ENCODE measurements around the gene IPP.
A peak's percentile ranks its signal among the peaks of the same experiment; 100 is the strongest.
"Not testable (repeated sequence)": the region's sequence is repeated elsewhere in the genome, so short reads cannot be mapped to it uniquely, and the experiment has no call there.

IPP gene

GRCh38 chr1:45684402-45684801 lies 66.1 kb downstream of the IPP start:
- no peak for DNase-seq (ENCODE audit: low spot score)

DNA sequence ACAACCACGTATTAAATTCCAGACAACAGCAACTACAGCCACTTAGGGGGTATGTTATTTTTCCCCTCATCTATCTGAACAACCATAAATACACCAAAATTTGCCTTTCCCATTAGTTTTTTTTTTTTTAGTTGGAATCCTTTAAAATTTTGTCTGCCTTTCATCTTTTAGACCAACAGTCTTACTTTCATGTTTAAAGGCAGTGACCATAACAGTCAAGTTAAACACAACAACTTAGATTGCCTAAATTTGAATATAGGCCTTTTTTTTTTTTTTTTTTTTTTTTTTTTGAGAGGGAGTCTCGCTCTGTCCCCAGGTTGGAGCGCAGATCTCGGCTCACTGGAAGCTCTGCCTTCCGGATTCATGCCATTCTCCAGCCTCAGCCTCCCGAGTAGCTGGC lies 67.5 kb downstream of the IPP start:
- no peak for DNase-seq (ENCODE audit: low spot score)

- DNase-seq (ENCODE audit: low spot score), result no peak
Observed at GRCh38 chr1:45679123-45679522, 71.3 kb downstream of the IPP start.

- no peak for DNase-seq (ENCODE audit: low spot score)
Observed at GRCh38 chr1:45678489-45678888, 72.0 kb downstream of the IPP start.

- DNase-seq (ENCODE audit: low spot score), result no peak
Observed at GRCh38 chr1:45677751-45678245, 72.7 kb downstream of the IPP start.

- DNase-seq (ENCODE audit: low spot score), result not testable (repeated sequence)
Observed at GRCh38 chr1:45676553-45676952, 73.9 kb downstream of the IPP start.

DNA sequence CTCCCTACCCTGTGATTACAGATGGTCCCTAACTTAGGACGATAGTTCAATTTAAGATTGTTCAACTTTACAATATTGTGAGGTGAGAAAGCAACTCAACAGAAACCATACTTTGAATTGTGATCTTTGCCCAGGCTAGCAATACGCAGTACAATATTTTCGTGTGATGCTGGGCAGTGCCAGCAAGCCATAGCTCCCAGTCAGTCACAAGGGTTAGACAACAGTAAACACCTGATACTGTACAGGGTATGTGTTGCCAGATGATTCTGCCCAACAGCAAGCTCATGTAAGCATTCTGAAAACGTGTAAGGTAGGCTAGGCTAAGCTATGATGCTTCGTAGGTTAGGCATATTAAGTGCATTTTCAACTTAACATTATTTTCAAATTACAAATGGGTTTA lies 76.0 kb downstream of the IPP start:
- no peak for DNase-seq (ENCODE audit: low spot score)

GRCh38 chr1:45673956-45674355 lies 76.5 kb downstream of the IPP start:
- no peak for DNase-seq (ENCODE audit: low spot score)

DNA sequence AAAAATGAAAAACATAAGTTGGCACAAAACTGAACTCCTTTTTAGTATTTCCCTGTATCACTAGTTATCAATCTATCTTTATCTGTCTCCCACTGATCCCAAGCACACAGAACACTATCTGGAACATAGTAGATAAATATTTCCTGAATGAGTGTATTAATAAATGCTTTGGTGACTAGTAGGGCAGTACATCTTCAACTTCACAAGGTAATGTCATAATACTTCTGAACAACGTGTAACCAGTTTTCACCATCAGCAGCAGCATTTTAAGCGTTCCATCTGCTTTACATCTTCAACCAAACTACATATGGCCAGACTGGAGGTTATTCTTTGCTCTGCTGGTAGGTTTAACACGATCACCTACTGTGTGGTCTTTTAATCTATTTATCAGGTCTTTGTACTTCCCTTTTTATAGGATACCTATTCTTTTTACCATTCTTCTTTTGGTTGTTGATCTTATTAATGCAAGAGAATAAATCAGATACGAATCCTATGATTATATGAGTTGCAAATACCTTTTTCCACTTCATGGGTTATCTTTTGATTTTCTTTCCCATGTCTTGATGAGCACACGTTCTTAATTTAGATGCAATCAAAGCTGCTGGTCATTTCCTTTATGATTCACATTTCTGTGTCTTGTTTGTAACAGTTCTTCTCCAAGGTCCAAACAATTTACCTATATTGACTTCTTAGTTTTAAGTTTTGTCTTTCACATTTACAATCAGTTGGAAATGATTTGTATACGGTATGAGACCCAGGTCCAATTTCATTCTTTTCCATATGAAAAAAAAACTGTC lies 80.4 kb downstream of the IPP start:
- DNase-seq (ENCODE audit: low spot score), result no peak

DNA sequence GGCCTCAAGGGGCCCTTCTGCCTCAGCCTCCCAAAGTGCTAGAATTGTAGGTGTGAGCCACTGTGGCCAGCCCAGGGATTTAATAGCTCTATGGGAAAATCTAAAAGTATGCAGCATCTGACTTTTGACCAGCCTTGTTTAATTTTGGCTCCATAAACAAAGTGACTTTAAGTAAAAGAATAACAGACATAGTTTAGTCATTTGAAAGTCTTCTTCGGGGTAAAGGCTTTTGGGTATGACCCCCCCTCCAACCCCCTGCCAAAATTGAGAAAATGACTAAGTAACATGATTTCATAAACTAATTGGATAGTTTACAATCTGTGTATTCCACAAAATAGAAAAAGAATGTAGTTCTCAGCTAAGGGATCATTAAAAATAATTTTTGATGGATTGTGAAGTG lies 81.1 kb downstream of the IPP start:
- no peak for DNase-seq (ENCODE audit: low spot score)

DNA sequence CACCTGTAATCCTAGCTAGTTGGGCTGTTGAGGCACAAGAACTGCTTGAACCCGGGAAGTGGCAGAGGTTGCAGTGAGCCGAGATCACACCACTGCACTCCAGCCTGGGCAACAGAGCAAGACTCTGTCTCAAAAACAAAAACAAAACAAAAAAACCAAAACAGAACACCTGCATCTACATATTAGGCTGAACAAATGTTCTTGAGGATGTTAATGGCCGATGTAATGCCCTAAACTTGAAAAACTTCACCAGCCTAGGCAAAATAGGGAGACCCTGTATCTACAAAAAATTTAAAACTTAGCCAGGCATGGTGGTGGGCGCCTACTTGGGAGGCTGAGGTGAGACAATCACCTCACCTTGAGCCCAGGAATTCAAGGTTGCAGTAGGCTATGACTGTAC lies 81.9 kb downstream of the IPP start:
- DNase-seq (ENCODE audit: low spot score), result no peak

DNA sequence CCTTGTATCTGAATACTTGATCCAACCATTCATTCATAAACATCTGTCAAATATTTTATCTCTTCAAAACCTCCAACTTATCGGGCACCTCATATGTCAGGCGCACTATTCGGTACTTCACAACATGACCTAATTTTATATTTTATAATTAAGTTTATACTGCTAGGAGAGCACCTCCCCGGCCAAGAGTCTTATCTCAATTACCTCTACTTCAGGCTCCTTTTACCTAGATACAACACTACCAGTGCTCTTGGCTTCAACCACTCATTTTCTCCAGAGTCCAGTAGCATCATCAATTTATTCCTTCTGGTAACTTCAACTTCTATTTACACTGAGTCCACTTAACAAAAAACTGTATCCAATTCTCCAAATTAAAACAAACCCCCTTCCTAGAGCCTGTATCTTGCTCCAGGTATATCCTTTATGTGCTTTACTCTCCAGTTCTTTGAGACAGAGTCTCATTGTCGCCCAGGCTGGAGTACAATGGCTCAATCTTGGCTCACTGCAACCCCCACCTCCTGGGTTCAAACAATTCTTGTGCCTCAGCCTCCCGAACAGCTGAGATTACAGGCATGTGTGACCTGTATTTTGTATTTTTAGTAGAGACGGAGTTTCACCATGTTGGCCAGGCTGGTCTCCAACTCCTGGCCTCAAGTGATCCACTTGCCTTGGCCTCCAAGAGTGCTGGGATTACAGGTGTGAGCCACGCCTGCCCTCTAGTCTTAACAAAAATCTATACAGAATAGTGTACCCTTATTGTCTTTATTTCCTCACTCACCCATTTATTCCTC lies 82.9 kb downstream of the IPP start:
- DNase-seq (ENCODE audit: low spot score), result no peak

DNA sequence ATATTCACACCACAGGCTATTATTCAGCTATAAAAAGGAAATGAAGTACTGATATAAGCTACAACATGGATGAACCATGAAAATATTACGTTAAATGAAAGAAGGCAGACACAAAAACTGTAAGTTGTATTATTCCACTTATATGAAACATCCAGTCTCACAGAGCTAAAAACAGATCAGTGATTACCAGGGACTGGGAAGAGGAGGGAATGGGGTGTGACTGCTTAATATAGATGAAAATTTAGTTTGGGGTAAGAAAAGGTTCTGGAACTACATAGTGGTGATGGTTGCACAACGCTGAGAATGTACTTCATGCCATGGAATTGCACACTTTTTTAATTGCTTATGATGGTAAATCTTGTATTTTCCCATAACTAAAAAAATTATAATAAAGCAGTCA lies 83.6 kb downstream of the IPP start:
- DNase-seq (ENCODE audit: low spot score), result no peak

DNA sequence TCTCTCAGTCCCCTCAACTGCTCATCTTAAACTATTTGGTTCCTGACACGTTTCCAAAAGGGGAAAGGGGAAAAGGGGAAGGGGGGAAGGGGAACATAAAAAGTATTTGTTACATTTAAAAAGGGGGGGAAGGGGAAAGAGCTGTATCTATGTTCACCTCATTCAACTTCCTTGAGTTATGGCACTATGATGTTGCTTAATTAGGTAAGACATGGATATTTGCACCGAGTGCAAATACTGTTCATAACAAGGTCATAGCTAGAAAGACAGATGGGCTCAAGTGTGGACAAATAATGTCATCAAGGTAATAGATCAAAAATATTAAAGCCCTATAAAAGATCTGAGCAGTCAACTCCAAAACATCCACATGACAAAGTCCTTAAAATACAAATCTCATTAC lies 90.1 kb downstream of the IPP start:
- DNase-seq (ENCODE audit: low spot score), result no peak

DNA sequence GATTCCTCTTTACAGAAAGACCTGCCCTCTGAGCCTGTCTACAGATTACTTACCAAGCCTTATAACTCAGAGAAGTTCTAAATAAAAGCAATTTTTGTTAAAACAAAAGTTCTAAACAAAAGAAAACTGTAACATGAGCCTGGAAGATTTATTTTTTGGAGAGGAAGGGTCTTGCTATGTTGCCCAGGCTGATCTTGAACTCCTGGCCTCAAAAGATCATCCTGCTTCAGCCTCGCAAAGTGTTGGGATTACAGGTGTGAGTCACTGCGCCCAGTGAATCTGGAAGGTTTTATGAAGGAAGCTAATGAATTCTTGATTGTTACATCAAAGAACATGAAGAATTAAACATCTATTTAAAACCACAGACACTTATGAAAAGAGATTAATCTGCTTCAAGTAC lies 91.2 kb downstream of the IPP start:
- no peak for DNase-seq (ENCODE audit: low spot score)

DNA sequence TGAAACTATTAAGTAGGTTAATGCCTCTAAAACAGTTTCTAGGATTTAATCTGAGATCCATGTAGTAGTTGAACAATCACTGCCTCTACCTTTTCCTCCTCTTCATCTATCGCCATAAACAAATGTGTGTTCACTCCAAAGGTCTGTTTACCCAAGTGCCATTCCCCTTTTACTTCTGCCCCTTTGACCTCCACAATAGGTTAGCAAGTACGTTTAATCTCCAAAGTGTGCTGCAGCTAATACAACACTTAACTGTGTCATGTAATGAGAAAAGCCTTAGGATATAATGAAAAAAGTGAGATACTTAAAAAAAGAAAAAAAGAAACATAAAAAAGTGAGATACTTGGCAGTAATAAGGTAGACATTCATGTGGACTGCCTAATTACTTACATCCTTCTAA lies 92.3 kb downstream of the IPP start:
- no peak for DNase-seq (ENCODE audit: low spot score)

- no peak for DNase-seq (ENCODE audit: low spot score)
Observed at GRCh38 chr1:45656573-45657226, 93.8 kb downstream of the IPP start.

DNA sequence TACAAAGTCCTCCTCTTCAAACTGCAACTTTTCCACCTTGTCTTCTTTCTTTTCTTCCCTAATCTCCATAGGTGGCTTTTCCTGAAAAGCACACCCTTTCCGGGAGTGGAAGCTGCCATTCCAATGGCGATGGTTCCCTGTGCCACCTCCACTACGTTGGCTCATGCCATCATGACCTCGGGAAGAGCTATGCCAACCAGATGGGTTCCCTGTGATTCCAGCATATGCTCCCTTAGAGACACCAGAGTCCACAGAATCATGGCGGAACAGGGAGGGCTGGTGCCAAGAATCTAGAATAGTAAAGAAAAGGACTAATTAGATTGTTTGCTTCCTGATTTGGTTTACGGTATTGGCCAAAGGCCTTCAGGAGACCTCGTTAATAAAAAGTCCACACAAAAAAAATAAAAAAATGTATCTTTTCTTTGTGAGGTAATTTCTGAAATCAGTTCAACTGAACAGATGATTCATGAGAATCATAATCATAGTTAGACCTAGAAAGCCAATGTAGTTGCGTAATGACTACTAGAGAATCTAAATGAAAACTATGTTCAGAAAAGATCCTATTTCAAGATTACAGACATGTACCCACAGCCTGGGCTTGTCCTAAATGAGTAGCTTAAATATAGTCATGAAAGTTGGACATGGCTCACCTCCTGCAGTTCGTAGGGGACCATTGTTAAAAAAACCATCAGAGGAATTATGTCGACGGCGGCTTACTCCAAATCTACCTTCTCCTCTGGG lies 95.7 kb downstream of the IPP start:
- peak; percentile 76 for DNase-seq (ENCODE audit: low spot score)

Measured in activated CD4-positive, alpha-beta T cell treated with anti-CD3 and anti-CD28 coated beads, Interleukin-2, Interleukin-4, amounts not matched to agents 100 ng/mL and 50 ng/mL, durations not matched to agents 16 hours and 8 hours (primary cell).